ENCODE results near the gene NADSYN1. TPM values are rescaled to one million over a fixed set of nuclear protein-coding genes. Genes with fewer than 3 reads are reported as not detected.
"Not testable (repeated sequence)": the region's sequence is repeated elsewhere in the genome, so short reads cannot be mapped to it uniquely, and the experiment has no call there.

Gene NADSYN1
- total RNA-seq, 1 donor from 2014 or later: 101 TPM

DNA sequence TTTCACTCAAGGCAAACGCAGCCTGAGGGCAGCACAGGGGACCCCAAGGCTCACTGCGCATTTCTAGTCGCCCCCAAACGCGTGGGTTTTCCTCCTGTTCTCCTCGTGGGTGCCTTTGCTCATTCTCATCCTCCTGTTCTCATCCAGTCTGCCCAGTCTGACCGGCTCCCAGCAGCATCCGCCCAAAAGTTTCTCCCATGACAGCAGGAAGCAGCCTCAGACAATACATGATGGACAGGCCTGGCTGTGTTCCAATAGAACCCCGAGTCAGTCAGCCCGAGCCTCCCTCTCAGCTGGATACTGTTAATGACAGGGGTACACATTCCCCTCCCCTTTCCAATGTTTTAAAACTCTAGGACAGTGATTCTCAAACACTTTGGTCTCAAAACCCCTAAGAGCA lies 51.5 kb downstream of the NADSYN1 start:
- H3K36me3 Mint-ChIP-seq (ENCODE audit: low read depth): peaks cover 52% of the 10 kb centered on the region

DNA sequence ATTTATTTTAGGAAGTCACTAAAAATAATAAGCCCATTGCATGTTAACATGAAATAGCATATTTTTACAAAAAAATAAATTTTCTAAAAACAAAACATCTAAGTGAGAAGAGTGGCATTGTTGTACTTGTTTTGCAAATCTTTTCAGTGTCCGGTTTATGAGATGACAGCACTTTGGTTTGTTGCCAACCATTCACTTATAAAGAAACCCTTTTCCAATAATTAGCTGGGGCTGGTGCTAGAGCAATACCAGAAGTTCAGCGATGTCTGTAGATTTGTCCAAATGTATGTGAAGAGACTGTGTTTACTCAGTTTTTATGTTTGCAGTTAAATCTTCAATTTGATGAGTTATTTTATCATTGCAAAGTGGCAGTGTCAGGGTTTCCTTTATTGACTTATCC lies 52.0 kb downstream of the NADSYN1 start:
- Mint-ChIP-seq H3K4me3 (no peak overlapping the region), H3K27ac (no peak overlapping the region), H3K9me3 (peaks cover 23% of the 10 kb centered on the region), H3K27me3 (no peaks in the 10 kb centered on the region), H3K36me3 (ENCODE audit: low read depth) (peaks cover 53% of the 10 kb centered on the region), H3K4me1 (peaks cover 1% of the 10 kb centered on the region)
- no peak for DNase-seq
- intact Hi-C loops (cut with micrococcal nuclease): no loop called here

More for the DNA sequence above, 51.5 kb downstream of the NADSYN1 start:
- H3K27ac Mint-ChIP-seq: no peak overlapping the region
- DNase-seq: no peak
- no peak overlapping the region for H3K4me3 Mint-ChIP-seq
- intact Hi-C loops (cut with micrococcal nuclease): no loop called here
- peaks cover 19% of the 10 kb centered on the region for H3K9me3 Mint-ChIP-seq
- H3K27me3 Mint-ChIP-seq: no peaks in the 10 kb centered on the region
- peaks cover 1% of the 10 kb centered on the region for H3K4me1 Mint-ChIP-seq

DNA sequence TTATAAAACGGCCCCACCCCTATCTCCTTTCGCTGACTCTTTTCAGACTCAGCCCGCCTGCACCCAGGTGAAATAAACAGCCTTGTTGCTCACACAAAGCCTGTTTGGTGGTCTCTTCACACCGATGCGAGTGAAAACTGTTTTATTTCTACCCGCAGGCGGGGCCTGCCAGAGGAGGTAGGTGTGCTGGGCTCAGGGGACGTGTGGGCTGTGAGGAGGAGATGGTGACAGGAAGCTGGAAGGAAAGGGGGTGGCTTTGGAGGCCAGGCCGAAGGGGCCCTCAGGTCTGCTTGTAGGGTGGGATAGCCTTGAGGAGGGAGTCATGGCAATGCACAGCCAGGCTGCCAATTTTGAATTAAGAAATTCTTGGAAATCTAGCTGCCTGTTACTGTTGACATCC lies 52.8 kb downstream of the NADSYN1 start:
- Mint-ChIP-seq H3K4me1 (peaks cover 1% of the 10 kb centered on the region), H3K4me3 (no peak overlapping the region), H3K9me3 (peaks cover 28% of the 10 kb centered on the region), H3K36me3 (ENCODE audit: low read depth) (peaks cover 45% of the 10 kb centered on the region), H3K27ac (no peak overlapping the region), H3K27me3 (no peaks in the 10 kb centered on the region)
- DNase-seq: no peak
- intact Hi-C loops (cut with micrococcal nuclease): no loop called here

DNA sequence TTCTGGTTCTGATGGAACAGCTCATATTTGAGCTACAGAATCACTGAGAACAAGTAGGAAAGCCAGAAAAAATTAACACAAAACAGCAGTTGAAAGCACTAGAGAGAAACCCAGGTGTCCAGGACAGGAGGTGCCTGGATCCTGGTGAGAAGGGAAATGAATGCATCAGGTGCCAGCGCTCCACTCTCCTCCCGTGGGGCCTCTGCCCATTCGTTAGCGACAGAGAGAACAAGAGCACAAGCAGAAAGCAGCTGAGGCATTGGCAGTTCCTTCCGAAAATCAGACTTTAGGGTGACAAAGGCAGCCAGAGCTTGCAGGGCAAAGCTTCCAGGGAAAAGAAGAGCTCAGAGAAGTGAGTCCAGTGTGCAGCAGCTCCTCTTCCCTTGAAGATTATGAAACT lies 54.1 kb downstream of the NADSYN1 start:
- DNase-seq: no peak
- intact Hi-C loops (cut with micrococcal nuclease): no loop called here

DNA sequence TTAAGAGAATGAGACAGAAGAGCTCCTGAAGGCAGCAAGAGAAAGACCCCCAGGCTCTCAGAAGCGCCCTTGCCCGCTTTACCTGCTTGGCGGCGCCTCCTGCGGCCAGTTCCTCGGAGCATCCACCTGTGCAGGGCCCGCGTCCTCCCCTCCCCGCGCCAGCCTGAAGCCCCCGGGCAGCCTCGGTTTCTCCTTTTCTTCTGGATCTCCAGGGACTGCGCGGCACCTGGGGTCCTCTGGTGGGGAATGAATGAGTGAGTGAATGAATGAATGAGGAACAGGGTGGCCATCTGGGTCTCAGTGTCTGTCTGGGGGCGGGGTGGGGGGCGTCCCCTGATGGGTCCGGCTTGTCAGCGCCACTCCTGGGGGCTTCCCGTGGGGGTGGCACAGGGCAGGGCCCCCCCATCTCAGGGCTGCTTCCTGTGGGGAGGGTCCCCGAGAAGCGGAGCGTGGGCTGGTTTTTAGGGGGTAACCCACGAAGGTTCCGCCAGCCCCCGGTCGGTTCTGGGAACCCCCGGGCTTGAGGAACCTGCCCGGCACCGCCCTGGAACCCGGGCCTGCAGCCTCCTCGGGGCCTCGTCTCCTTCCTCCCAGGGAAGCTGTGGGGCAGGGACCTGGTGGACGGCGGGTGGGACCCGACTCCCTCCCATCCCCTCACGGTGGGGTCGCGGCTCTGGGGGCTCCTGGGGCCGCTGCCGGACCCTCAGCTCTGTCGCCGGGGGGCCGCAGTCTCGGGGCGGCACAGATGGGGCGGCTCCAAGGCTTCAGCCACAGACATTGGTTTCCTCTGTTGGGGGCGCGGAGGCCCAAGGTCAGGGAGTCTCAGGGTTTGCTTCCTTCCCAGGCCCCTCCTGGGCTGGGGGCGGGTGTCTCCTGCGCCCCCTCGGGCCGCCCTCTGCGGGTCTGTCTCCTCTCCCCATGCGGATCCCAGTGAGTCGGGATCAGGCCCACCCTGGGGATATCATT lies 65.8 kb downstream of the NADSYN1 start:
- Mint-ChIP-seq H3K27ac (no peak overlapping the region), H3K4me3 (no peak overlapping the region), H3K9me3 (peaks cover 8% of the 10 kb centered on the region), H3K27me3 (no peaks in the 10 kb centered on the region), H3K36me3 (ENCODE audit: low read depth) (no peaks in the 10 kb centered on the region), H3K4me1 (no peaks in the 10 kb centered on the region)
- intact Hi-C loops (cut with micrococcal nuclease): no loop called here
- no peak for DNase-seq

More for the DNA sequence above, 54.1 kb downstream of the NADSYN1 start:
- Mint-ChIP-seq H3K36me3 (ENCODE audit: low read depth) (peaks cover 36% of the 10 kb centered on the region), H3K9me3 (peaks cover 32% of the 10 kb centered on the region), H3K4me1 (peaks cover 1% of the 10 kb centered on the region), H3K27me3 (no peaks in the 10 kb centered on the region), H3K27ac (no peak overlapping the region), H3K4me3 (no peak overlapping the region)

DNA sequence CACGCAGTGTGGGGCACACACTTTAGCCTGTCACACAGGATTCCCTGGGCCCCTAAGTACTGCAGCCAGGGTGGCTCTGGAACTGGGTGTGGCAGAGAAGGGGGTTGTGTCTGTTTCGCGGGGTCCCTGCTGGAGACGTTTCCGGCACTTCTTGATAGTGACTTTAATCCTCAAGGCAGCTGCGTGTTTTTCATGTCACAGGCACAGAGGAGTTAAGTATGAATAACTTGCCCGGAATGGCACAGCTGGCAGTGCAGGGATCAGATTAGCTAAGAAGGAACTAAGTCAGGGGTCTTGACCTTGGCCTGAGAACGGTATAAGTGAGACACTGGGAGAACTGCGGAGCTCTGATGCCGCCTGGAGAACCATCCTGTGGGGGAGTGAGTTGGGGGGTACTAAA lies 66.5 kb downstream of the NADSYN1 start:
- intact Hi-C loops (cut with micrococcal nuclease): no loop called here
- Mint-ChIP-seq H3K27ac (no peak overlapping the region), H3K4me1 (no peaks in the 10 kb centered on the region)

DNA sequence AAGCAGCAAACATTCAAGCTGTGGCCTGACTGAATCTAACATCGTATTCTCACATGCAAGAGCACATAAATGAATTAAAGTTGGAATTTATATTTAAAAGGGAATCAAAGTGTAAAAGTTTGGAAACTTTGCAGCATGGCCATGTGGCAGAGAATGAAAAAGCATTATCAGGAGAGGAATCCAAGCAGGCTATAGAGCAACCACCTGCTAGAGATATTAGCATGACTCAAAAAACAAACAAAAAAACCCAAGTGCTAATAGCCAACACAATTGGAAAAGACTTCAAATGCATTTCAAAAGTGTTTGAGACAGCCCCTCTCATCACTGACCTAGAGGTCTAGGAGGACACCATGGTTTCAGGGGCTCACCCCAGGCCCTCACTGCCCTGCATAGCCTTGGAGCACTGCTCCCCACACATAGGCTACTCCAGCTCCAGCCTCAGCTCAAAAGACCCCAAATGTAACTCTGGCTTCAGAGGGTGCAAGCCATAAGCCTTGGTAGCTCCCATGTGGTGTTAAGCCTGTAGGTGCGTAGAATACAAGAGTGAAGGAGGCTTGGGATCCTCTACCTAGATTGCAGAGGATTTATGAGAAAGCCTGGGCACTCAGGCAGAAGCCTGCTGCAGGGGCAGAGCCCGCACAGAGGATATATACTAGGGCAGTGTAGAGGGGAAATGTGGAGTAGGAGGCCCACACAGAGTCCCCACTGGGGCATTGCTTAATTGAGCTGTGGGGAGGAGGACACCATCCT lies 72.4 kb downstream of the NADSYN1 start:
- Mint-ChIP-seq H3K27ac (no peak overlapping the region), H3K9me3 (peaks cover 8% of the 10 kb centered on the region), H3K4me3 (no peak overlapping the region), H3K36me3 (ENCODE audit: low read depth) (no peaks in the 10 kb centered on the region), H3K4me1 (no peaks in the 10 kb centered on the region), H3K27me3 (no peaks in the 10 kb centered on the region)
- no peak for DNase-seq
- intact Hi-C loops (cut with micrococcal nuclease): no loop called here

More for the DNA sequence above, 66.5 kb downstream of the NADSYN1 start:
- Mint-ChIP-seq H3K9me3 (peaks cover 8% of the 10 kb centered on the region), H3K27me3 (no peaks in the 10 kb centered on the region), H3K36me3 (ENCODE audit: low read depth) (no peaks in the 10 kb centered on the region), H3K4me3 (no peak overlapping the region)
- DNase-seq: no peak

DNA sequence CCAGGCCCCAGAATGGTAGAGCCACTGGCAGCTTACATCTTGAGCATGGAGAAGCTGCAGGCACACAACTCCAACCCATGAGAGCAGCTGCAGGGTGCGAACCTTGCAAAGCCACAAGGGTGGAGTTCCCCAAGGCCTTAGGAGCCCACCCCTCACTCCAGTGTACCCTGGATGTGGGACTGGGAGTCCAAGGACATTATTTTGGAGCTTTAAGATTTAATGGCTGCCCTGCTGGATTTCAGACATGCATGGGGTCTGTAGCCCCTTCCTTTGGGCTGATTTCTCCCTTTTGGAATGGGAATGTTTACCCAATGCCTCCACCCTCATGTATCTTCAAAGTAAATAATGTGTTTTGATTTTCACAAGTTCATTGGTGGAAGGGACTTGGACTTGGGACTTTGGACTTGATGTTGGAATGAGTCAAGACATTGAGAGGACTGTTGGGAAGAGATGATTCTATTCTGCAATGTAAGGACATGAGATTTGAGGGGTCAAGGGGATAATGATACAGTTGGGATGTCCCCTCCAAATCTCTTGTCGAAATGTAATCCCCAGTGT lies 73.0 kb downstream of the NADSYN1 start:
- peaks cover 8% of the 10 kb centered on the region for H3K9me3 Mint-ChIP-seq
- H3K36me3 Mint-ChIP-seq (ENCODE audit: low read depth): no peaks in the 10 kb centered on the region
- no peak overlapping the region for H3K27ac Mint-ChIP-seq
- DNase-seq: no peak
- intact Hi-C loops (cut with micrococcal nuclease): no loop called here
- no peaks in the 10 kb centered on the region for H3K27me3 Mint-ChIP-seq
- H3K4me1 Mint-ChIP-seq: no peaks in the 10 kb centered on the region
- H3K4me3 Mint-ChIP-seq: no peak overlapping the region

DNA sequence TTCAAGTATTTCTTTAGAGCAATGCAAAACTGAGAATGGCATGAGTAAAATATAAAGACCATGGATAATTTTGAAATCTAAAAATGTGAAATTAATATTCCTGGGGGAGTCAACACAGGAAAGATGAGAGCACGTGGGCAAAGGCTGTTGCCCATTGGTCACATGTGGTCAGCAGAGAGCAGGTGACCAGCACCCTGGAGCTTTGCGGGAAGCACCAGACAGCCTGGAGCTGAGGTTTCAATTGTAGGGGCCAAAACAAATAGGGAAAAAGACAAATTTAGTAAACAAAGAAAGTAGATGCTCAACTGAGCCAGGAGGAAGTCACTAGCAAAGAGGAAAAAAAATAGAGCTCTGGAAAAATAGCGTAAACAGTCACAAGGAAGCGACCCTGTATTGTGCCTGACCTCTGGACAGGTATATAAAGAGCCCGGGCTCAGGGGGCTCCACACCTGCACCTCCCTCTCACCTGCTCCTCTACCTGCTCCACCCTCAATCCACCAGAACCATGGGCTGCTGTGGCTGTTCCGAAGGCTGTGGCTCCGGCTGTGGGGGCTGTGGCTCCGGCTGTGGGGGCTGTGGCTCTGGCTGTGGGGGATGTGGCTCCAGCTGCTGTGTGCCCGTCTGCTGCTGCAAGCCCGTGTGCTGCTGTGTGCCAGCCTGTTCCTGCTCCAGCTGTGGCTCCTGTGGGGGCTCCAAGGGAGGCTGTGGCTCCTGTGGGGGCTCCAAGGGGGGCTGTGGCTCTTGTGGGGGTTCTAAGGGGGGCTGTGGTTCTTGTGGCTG lies 74.0 kb downstream of the NADSYN1 start, which contains the start of gene KRTAP5-7:
KRTAP5-7 (plus strand) TSS at position 472 of the 780 bp plus-strand sequence; CDS start at position 506, 34 bp downstream.
- DNase-seq: not testable (repeated sequence)

DNA sequence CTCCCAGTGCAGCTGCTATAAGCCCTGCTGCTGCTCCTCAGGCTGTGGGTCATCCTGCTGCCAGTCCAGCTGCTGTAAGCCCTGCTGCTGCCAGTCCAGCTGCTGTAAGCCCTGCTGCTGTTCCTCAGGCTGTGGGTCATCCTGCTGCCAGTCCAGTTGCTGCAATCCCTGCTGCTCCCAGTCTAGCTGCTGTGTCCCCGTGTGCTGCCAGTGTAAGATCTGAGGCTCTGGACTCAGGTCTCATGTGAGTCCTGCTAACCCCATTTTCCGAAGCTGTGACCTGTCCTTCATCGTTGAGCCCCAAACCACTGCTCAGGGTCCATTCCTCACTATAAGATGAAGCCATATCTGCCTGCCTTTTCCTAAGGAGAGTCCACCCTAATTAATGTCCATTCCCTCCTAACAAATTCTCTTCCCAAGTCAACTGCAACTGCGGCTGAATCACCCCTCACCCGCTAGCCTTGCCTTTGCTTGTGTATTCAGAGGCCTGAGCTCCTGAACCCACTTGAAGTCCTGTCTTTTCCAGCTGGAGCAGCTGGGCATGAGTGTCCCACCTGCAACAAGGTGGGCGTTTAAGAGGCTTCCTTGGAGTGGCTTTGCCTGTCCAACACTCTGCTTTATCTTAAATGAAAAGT lies 74.7 kb downstream of the NADSYN1 start:
- intact Hi-C loops (cut with micrococcal nuclease): no loop called here
- Mint-ChIP-seq H3K36me3 (ENCODE audit: low read depth) (no peaks in the 10 kb centered on the region), H3K4me1 (no peaks in the 10 kb centered on the region), H3K27me3 (peaks cover 2% of the 10 kb centered on the region), H3K4me3 (no peak overlapping the region), H3K9me3 (no peaks in the 10 kb centered on the region), H3K27ac (no peak overlapping the region)
- no peak for DNase-seq

More for the DNA sequence above, 74.0 kb downstream of the NADSYN1 start, which contains the start of gene KRTAP5-7:
- H3K36me3 Mint-ChIP-seq (ENCODE audit: low read depth); H3K4me3 Mint-ChIP-seq; intact Hi-C loops (cut with micrococcal nuclease); H3K9me3 Mint-ChIP-seq; H3K4me1 Mint-ChIP-seq; H3K27me3 Mint-ChIP-seq; H3K27ac Mint-ChIP-seq: not testable (repeated sequence)

DNA sequence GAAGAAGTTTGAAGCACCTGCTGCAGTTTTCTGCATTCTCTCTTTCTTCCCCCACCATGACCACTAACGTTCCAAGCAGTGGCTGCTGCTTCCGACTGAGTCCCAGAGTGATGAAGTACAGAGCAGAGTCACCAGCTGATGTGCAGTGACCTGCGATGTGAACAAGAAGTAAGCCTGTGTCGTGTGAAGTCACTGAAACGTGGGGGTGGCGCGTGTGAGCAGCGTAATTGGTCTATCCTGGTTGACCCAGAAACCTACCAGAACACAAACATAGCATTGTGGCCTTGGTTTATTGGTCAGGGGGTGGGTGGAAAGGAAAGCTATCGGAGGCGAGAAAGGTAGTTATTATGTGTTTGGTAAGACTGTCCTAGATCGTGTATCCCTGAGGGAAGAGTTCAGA lies 77.6 kb downstream of the NADSYN1 start:
- H3K4me3 Mint-ChIP-seq: no peak overlapping the region
- DNase-seq: no peak
- no peaks in the 10 kb centered on the region for H3K9me3 Mint-ChIP-seq
- H3K4me1 Mint-ChIP-seq: no peaks in the 10 kb centered on the region
- intact Hi-C loops (cut with micrococcal nuclease): no loop called here
- H3K27ac Mint-ChIP-seq: no peak overlapping the region
- H3K27me3 Mint-ChIP-seq: peaks cover 2% of the 10 kb centered on the region
- H3K36me3 Mint-ChIP-seq (ENCODE audit: low read depth): no peaks in the 10 kb centered on the region

DNA sequence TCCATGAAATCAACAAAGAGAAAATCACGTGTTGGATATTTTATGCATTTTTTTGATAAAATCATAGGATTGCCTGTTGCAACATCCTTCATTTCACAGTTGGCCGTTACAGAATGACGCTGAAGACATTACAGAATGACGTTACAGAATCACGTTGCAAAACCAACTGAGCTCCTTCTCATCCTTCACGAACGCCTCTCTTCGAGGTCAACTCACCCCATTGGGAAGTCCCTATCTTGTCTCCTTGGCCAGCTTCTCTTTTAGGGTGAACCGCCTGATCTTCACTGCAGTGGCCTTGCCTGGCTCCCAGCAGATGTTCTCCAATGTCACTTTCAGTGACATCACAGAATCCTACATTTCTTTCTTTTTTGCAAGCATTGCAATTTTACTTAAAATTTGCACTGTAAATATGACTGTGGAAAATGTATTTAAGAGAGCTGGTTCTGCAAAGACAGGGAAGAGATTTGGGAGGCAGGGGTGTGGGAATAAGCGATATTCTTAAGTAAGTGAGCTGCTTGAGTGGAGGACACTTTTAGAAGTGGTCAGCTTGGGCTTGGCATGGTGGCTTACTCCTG lies 79.1 kb downstream of the NADSYN1 start:
- no peak for DNase-seq
- Mint-ChIP-seq H3K9me3 (no peaks in the 10 kb centered on the region), H3K36me3 (ENCODE audit: low read depth) (no peaks in the 10 kb centered on the region), H3K27ac (no peak overlapping the region), H3K4me3 (no peak overlapping the region), H3K27me3 (peaks cover 2% of the 10 kb centered on the region), H3K4me1 (no peaks in the 10 kb centered on the region)
- intact Hi-C loops (cut with micrococcal nuclease): no loop called here

Measured in activated CD4-positive, alpha-beta T cell treated with anti-CD3 and anti-CD28 coated beads, Interleukin-2, amount 10 ng/mL, durations not matched to agents 24 days and 14 days (primary cell).